ENCODE results near the gene OR52J3.

DNA sequence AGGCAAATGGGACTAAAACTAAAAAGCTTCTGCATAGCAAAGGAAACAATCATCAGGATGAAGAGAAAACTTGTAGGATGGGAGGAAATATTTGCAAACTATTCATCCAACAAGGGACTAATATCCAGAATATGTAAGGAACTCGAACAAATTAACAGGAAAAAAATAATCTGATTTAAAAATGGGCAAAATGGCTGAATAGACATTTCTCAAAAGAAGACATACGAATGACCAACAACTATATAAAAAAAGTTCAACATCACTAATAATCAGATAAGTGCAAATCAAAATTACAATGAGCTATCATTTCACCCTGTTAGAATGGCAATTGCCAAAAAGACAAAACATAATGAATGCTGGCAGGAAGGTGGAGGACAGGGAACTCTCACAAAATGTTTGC is 35.1 kb downstream of the OR52J3 start:
- TF ChIP-seq E2F4 (IDR thresholded peaks at IDR 0.05; ENCODE audit: low read depth, low read length) (no peak), POLR2A (IDR thresholded peaks at IDR 0.05; ENCODE audit: low read depth, low read length) (no peak), JUND (IDR thresholded peaks at IDR 0.05; ENCODE audit: low read depth, low read length) (no peak), NKRF (conservative IDR thresholded peaks at IDR 0.05) (no peak), CEBPB (IDR thresholded peaks at IDR 0.05; ENCODE audit: borderline replicate concordance in 1 of 2, low read depth in 2 of 2, low read length in 2 of 2) (no peak), SMC3 (IDR thresholded peaks at IDR 0.05; ENCODE audit: borderline replicate concordance, low read length) (no peak), EZH2 (IDR thresholded peaks at IDR 0.05; ENCODE audit: borderline replicate concordance, control insufficient read depth, low read depth, low read length) (no peak), EGR1 (IDR thresholded peaks at IDR 0.05; ENCODE audit: borderline replicate concordance in 1 of 2, low read depth in 2 of 2, low read length in 2 of 2) (no peak), CTCF (IDR thresholded peaks at IDR 0.05 in 2 of 3, conservative IDR thresholded peaks at IDR 0.05 in 1 of 3; ENCODE audit: control insufficient read depth in 2 of 3, extremely low read depth in 1 of 3, insufficient read depth in 1 of 3, low read depth in 3 of 3, low read length in 3 of 3) (no peak), HDAC6 (IDR thresholded peaks at IDR 0.05; ENCODE audit: unreplicated experiment) (no peak), PML (IDR thresholded peaks at IDR 0.05; ENCODE audit: low read length) (no peak), BCL3 (IDR thresholded peaks at IDR 0.05; ENCODE audit: borderline replicate concordance, insufficient read depth, low read depth, low read length, poor library complexity, severe bottlenecking) (no peak)
